GM18873 (cell line): Measurements from ENCODE around the gene CEACAM21.

Experiments used
- ATAC-seq: cut with Tn5 transposase; IDR thresholded peaks from one replicate; pipeline ENCODE4 v1.9.1; 2021; ENCODE audit warnings: mild to moderate bottlenecking, moderate library complexity, moderate number of reproducible peaks; ENCODE audit not compliant: unreplicated experiment, low FRiP score

The CEACAM21 gene

DNA sequence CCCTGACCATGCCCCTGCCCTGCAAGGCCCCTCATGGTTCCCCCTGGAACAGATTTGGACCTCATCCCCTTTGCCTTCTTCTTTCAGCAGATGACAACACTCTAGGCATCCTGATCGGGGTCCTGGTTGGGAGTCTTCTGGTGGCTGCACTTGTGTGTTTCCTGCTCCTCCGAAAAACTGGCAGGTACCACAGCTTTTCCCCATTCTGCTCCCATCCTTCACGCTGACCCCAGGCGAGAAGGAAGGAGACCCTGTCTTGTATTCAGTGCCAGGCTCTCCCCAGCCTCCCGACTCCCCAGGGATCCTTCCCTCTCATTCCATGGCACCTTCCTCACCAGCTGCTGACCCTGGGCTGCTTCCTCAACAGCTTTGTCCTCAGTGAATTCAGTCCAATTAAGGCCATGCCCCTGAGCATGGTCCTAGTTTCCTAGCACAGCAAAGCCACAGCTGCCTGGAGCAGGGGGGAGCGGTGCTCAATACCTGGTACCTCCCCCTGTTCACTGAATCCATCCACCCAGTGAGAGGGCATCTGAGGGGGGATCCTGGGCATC is 8.4 kb downstream of the CEACAM21 start:
- no peak for ATAC-seq

DNA sequence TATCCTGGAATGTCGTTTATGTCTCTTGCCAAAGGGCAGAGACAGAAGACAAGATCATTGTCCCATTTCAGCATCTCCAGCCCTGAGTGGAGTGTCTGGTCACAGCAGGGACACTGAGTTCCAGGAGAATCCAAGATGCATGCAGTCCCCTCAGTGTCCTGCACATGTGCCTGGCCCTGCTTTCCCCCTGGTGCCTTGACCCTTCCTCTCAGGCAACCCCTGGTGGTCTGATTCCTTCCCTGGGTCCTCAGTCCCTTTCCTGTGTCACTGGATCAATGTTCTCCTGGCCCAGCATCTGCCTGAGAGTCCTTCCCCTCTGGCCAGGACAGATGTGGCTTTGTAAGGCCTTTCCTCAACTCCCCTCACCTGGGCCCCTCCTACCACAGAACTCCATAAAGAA is 9.0 kb downstream of the CEACAM21 start:
- no peak for ATAC-seq

DNA sequence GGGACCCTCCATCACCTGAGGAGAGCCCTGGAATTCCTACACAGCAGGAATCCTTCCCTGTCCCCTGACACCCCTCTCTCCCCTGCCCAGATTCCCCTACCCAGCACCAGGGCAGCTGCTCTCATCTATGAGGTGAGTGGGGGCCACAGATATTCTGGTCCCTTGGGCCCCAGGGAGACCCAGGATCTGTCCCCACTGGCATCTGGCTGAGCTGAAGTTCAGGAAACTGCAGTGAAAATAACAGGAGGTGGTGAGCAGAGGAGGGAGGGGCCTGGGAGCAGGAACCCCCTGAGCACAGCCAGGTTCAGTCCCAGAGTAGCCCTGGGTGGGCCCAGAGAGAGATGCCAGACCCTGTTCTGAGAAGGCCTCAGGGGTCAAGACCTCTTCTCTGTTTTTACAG is 10.1 kb downstream of the CEACAM21 start:
- ATAC-seq = no peak

DNA sequence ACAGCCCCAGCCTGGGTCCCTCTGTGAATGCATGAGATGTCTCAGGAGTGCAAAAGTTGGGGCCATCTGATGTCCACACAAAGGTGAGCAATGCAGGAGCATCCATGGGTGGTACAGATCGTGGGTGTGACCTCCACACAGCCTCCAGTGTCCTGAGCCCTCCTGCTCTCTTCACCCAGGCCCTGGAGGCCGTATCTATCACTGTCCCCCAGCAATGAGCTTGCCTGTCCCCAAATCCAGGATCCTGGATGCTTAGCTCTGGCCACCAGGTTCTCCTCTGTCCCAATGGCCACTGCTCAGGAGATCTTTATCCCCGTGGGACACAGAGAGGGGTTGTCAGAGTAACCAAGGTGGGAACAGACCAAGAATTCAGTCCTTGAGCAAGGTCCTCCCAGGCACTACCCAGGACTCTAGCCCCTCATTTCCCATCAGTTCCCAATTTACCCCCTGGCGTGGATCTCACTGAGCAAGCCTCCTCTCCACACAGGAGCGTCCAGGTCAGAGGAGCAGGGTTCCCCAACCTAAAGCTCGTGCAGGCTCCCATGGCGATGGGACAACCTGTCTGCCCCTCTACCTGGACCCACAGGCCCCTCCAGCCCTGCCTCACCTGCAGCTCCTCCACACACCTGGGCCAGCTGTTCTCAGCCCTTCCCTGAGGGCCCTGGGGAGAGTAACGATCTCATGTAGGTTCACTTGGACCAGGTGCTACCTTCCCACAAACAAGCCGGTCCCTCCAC is 11.3 kb downstream of the CEACAM21 start:
- ATAC-seq = no peak

DNA sequence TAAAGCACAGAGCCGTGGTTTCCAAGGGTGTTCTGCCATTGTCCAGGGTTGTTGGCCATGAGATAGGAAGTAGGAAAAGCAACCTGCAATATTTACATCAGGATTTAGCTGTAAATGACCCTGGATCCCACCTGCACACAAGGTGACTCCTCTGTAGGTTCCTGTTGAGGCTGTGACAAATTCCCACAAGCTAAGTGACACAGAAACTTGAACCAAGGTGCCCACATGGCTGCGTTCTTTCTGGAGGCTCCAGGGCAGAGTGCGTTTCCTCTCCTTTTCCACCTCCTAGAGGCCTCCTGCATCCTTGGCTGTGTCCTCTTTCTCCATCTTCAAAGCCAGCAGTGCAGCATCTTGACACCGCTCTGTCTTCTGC is 11.9 kb downstream of the CEACAM21 start:
- no peak for ATAC-seq

DNA sequence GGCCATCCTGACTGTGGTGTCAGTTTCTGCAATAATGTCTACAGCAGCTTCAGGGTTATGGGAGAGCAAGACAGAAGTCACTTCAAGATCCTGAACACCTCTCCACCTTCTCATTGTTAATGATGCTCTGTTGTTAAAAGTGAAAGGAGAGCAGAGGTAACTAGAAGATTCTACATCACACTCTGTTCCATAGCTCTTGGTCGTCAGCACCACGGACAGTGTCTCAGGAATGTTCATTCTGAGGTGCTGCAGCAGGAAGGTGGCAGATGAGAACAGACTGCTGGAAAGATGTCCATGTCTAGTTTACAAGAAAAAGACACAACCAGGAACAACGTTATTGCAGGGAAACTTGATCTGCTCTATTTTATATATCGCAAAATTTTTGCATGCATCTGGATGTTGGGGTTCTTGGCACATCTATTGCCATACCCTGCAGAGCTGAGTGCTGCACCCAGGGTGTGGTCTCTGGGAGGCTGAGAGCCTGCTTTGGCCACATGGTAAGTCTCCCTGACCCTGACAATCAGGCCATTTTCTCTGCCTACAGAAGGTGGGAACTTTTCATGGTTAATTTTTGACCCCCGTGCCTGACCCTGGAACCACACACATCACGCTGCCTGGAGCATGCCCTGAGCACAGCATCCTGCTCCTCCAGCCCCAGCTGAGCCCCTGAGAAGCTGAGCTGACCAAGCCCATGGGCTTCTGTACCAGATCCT is 12.7 kb downstream of the CEACAM21 start:
- ATAC-seq = no peak

DNA sequence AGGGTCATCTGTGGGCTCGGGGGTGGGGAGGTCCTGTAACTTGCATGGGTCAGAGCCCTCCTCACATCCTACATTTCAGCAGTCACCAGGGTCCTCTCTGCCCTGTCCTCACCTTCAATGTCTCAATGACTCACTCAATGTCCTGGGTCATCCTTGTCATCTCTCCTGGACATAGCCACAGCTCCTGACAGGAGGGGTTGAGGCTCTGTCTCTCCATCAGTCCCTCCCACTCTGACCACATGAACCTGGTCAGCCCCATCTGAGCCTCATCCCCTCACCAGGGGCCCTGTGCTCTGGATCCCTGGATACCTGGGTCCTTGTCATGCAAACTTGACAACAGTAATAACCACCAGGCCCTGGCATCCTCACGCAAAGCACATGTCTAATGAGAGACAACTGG is 13.4 kb downstream of the CEACAM21 start:
- no peak for ATAC-seq

DNA sequence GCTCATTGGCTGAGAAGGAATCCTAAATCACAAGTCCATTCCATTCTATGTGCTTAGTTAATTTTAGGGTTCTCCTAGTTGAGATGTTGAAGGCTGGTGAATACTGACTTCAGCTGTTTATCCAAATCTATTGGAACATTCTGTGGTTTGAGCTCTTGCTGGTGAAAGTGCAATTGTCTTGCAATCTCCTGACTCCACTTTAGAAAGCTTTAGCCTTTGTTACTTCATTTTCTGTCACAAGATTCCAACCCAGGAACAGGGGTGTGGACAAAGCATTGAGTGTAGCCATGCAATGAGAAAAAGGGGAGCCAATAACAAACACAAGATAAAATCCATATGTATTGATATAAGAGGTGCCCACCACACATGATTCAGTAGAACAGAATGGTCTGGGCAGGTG is 15.0 kb downstream of the CEACAM21 start:
- no peak for ATAC-seq

DNA sequence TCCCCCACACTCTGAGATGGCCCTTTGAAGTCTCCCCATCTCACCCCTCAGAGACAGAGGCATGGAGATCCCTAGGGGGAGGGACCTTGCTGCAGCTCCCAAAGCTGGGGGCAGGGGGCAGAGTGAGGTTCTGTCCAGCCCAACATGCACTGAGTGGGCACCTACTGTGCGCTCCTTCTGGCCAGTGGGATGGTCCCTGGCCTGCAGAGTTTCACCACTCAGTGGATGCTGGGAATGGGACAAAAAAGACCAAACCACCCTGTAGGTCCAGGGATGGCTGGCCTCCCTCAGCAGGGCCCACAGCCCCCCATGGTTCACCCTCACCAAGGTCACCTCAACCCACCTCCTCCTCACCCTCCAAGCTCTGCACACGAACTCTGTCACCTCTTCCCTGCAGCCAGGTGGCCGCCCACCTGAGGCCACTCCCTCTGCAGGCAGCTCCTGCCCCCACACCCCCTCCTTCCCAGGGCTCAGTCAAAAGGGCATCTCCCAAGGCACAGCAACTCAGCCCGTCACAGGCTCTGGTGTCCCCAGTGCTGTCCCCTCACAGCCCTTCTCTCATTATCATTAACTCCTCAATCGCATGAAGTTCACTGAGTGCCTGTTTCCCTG is 16.1 kb downstream of the CEACAM21 start:
- no peak for ATAC-seq

DNA sequence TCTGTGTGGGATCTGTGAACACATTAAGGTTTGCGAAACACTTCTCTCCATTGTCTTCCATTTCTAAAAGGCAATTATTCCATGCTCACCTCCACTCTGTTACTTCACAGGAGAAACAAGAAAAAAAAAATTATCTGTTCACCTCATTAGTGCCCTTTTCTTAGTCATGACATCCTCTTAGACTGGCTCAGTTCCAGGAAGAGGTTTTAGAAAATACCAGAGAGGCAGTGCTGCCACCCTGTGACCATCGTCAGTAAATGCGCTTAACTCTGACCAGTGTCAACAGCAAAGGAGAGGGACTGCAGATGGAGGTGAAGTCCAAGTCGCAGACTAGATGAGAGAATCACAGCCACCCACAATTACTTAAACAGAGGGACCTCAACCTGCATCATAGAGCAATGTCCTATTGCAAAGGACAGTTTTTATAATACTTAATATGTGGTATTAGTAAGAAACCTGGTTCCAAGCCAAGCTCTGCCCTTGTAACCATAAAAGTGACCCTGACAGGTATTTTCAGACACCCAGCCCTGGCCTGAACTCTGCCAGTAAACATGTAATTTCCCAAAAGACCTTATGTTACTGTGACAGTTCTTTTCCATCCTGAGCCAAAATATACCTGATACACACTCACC is 19.4 kb downstream of the CEACAM21 start:
- ATAC-seq = peak; percentile 50

DNA sequence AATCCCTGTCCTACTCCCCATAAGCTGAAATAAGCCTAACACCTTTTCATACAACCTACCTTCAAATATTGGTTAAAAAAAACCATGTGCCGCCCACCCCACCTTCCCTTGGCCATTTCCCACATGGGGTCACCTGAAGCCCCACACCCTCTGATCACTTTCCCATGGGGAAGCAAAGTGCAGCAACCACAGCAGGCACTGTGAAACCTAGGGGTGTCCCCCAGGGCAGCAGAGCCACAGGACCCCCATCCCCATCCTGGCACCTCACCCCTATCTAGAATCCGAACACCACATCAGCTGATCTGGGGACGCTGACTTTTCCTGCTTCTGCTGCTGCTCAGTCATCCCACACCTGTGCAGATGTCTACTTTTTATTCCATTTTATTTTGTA is 19.9 kb downstream of the CEACAM21 start:
- ATAC-seq = no peak

DNA sequence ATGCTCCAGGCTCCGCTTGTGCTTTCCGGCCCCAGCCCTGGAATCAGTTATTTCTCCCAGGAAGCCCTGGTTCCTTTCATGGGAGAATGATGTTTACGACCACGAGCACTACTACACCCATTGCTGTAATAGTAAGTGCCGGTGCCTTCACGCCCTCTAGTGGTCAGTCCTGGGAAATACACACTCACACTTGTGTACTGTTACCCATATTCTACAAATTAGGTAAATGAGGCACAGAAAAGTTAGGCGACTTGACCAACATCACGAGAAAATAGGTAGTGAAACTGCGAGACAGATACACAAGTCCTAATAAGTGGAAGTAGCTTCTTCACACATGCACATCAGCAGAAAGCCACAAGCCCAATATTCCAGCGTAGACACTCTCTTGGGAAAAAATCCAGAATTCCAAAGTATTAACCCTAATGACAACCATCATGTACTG is 21.7 kb downstream of the CEACAM21 start:
- peak; percentile 62 for ATAC-seq

DNA sequence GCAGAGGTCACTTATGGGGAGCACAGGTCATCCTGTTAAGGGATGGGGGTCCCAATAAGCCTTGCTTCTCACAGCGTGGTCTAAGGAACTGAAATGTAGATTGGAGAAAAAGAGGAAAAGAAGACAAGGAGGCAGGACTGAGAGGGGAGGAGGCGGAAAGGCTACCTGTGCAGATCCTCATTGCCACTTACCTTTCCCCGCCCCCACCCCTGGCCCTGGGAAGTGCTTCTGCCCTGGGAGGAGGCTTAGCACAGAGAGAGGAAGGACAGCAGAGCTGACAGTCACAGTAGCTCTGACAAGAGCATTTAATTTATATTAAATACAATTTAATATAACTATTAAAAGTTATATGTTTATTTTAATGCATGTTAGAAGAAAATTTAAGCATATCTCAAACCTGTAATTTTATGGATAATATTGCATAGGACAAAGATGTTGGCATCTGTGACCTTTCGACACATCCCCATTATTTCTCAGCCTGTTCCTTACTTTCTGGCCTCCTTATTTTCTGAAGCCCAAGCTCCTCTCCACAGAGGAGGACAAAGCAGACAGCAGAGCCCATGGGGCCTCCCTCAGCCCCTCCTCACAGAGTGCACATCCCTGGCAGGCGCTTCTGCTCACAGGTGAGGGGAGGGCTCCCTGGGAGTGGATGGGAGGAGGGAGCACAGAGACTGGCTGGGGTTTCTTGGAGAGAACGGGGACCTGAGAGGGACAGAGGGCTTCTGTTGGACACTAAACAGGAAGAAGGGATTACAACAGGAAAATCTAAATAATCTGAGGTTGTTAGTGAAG is 23.4 kb downstream of the CEACAM21 start:
- no peak for ATAC-seq

DNA sequence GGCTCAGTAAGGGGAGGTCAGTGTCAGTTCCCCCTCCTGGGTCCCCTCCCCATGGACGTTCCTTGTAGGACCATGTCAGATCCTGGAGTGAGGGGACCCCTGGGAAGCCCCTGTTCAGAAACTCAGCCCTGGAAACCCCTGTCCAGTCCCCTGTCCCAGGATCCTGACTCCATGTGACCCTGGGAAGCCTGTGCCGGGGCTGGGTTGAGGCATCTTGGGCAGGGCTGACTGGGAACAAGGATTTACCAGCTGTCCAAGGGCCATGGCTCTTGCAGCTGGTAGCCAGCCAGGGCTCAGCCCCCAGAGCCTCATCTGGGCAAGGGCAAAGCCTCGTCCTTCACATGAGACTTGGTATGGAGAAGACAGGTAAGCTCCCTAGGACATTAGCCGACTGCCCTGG is 25.8 kb downstream of the CEACAM21 start:
- no peak for ATAC-seq

DNA sequence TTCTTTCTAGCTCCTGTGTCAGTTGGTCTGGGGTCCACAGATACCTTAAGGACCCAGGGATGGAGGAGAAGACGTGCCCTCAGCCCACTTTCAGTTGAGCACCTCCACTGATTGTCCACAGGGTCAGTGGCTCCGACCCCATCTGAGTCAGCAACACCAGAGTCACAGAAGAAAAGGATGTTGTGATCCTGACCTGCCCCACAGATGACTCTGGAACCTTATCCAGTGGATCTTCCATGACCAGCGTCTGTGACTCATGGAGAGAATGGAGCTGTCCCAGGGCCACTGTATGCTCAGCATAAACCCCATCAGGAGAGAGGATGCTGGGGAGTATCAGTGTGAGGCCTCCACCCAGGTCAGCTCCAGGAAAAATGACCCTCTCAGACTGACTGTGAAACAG is 28.9 kb downstream of the CEACAM21 start:
- no peak for ATAC-seq

DNA sequence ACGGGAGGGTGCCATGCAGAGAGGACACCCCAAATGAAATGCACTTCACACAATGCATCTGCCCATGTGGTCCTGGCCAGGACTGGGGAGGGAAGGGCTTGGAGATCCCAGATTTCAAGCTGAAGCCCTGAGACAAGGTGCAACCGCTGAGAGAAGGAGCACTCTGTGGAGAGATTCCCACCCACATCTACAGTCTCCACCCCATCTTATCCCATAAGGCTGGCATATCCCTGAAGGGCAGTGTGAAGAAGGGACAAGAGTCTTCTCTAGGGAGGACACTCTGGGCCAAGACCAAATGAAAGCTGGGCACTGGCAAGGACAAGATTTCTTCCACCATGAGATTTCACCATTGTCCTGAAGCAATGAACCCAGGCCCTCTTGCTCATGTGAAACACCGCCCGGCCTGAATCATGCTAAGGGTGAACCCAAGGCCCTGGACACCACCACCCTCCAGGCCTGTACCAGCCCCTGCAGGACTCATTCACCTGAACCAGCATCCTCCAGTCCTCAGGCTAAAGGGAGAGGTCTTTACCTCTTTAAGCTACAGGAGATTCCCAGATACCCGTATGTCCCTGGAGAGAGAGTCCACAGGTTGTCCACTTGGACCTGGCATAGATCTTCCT is 30.4 kb downstream of the CEACAM21 start:
- no peak for ATAC-seq

DNA sequence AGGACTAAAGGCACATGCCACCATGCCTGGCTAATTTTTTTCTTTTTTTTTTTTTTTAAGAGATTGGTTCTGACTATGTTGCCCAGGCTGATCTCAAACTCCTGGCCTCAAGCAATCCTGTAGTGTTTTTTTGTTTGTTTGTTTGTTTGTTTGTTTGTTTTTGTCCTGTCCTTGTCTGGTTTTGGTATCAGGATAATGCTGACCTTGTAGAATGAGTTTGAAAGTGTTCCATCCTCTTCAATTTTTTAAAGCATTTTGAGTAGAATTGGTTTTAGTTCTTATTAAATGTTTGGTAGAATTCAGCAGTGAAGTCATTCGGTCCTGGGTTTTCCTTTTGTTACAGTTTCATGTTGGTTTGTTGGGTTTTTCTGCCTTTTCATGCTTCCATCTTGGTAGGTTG is 31.7 kb downstream of the CEACAM21 start:
- no peak for ATAC-seq

DNA sequence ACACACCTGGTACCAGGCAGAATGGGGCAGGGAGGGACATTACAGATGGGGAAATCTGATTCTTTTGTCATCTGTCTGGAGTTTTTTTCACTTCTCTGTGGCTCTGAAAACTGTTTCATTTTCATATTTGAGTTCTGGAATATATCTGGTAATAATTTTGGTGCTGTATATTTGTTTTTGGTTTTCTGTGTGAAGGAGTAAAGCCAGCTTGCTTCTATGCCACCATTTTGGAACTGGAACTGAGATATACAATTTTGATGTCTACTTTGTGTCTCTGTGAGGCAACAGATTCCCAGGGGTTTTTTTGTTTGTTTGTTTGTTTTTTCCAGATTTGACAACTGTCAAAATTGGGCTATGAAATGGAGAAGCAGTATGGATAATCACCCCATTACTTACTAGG is 34.8 kb downstream of the CEACAM21 start:
- no peak for ATAC-seq

DNA sequence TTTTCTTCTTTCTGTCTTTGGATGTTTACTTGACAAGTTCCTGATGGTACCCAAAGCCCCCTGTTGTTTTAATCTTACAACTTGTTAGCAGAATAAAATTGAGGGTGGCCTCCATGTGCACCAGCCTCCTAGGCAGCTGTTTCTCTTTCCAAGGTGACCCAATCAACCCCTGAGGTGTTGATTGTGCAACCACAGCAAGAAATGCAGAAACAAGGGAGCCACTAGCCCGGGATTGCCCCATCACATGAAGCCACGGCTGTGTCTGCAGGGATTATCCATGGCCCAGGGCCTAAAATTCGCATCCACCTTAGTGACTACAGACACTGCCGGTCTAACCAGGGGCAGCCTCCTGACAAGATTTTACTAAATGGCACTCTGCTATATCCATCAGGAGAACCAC is 36.5 kb downstream of the CEACAM21 start:
- no peak for ATAC-seq

DNA sequence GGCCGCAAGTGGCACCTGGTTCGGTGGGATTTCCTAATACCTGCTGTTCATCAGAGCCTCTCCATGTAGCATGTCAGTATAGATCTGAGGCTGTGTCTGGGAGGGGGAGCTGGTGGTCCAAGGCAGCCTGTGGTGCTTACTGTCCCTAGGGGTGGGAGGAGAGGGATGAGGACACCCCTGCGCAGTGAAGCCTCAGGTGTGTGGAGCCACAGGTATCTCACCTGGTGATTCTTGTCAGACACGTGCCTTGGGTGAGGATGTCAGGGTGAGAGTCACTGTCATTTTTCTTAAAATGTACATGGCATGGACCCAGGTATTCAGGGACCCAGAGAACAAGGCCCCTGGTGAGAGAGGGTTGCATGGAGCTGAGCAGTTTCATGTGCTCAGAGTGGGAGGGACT is 39.2 kb downstream of the CEACAM21 start:
- no peak for ATAC-seq
